Astrocyte (in vitro differentiated cells and primary cell): ENCODE data around the gene SORT1. TPM values are rescaled to one million over a fixed set of nuclear protein-coding genes. Genes with fewer than 3 reads are reported as not detected.

Experiments used
- DNase-seq: peaks from one replicate; pipeline ENCODE4 v3.0.0-alpha.2; 2010; ENCODE audit warnings: low read depth
- FAIRE-seq: peaks from 2 replicates; lab custom pipeline; 2011; peaks lifted over from hg19 to GRCh38; lab: Jason Lieb, UNC
- H2AFZ ChIP-seq: 2 replicates; pipeline ENCODE4 v1.6.0; 2012; ENCODE audit warnings: low read depth, low read length, inconsistent platforms
- H3K27ac ChIP-seq: 2 replicates; pipeline ENCODE4 v1.5.1; 2011; ENCODE audit warnings: low read depth, low read length, inconsistent platforms
- H3K27me3 ChIP-seq: 2 replicates; pipeline ENCODE4 v1.6.0; 2011; ENCODE audit warnings: low read length, inconsistent platforms; ENCODE audit not compliant: insufficient read depth
- H3K36me3 ChIP-seq: 2 replicates; pipeline ENCODE4 v1.5.1; 2011; ENCODE audit warnings: low read length, inconsistent platforms; ENCODE audit not compliant: insufficient read depth
- H3K4me1 ChIP-seq: 2 replicates; pipeline ENCODE4 v1.5.1; 2011; ENCODE audit warnings: low read length, inconsistent platforms; ENCODE audit not compliant: insufficient read depth
- H3K4me2 ChIP-seq: 2 replicates; pipeline ENCODE4 v1.6.0; 2012; ENCODE audit warnings: low read length, inconsistent platforms
- H3K4me3 ChIP-seq: 2 replicates; pipeline ENCODE4 v1.5.1; 2011; ENCODE audit warnings: low read depth, mild to moderate bottlenecking, low read length, inconsistent platforms; ENCODE audit not compliant: insufficient read depth
- H3K79me2 ChIP-seq: 2 replicates; pipeline ENCODE4 v1.6.0; 2012; ENCODE audit warnings: mild to moderate bottlenecking, low read length, inconsistent platforms; ENCODE audit not compliant: insufficient read depth
- H3K9ac ChIP-seq: 2 replicates; pipeline ENCODE4 v1.6.0; 2012; ENCODE audit warnings: mild to moderate bottlenecking, low read length, inconsistent platforms
- H3K9me3 ChIP-seq: 2 replicates; pipeline ENCODE4 v1.5.1; 2012; ENCODE audit warnings: low read depth, mild to moderate bottlenecking, low read length, inconsistent platforms; ENCODE audit not compliant: insufficient read depth
- H4K20me1 ChIP-seq: 2 replicates; pipeline ENCODE4 v1.6.0; 2012; ENCODE audit warnings: low read length, inconsistent platforms; ENCODE audit not compliant: insufficient read depth
- H3K27ac Mint-ChIP-seq: one replicate; pipeline ENCODE4 v1.8.0; 2021; ENCODE audit warnings: mild to moderate bottlenecking, mixed read lengths; ENCODE audit not compliant: unreplicated experiment
- H3K27me3 Mint-ChIP-seq: one replicate; pipeline ENCODE4 v1.8.0; 2021; ENCODE audit warnings: low read depth, mixed read lengths; ENCODE audit not compliant: unreplicated experiment
- H3K36me3 Mint-ChIP-seq: one replicate; pipeline ENCODE4 v1.8.0; 2021; ENCODE audit warnings: low read depth, mixed read lengths; ENCODE audit not compliant: unreplicated experiment
- H3K4me1 Mint-ChIP-seq: one replicate; pipeline ENCODE4 v1.8.0; 2021; ENCODE audit warnings: low read depth, mixed read lengths; ENCODE audit not compliant: unreplicated experiment
- H3K4me3 Mint-ChIP-seq: one replicate; pipeline ENCODE4 v1.8.0; 2021; ENCODE audit warnings: mild to moderate bottlenecking, moderate library complexity, mixed read lengths; ENCODE audit not compliant: unreplicated experiment
- H3K9me3 Mint-ChIP-seq: one replicate; pipeline ENCODE4 v1.8.0; 2021; ENCODE audit warnings: mild to moderate bottlenecking, mixed read lengths; ENCODE audit not compliant: unreplicated experiment
- CTCF ChIP-seq: IDR thresholded peaks from 2 replicates; pipeline ENCODE4 v1.5.1; 2011; ENCODE audit warnings: low read depth, mild to moderate bottlenecking, inconsistent platforms, low read length, moderate library complexity; ENCODE audit not compliant: insufficient read depth
- EZH2 ChIP-seq: IDR thresholded peaks from 2 replicates; pipeline ENCODE4 v1.6.1; 2012; ENCODE audit warnings: mild to moderate bottlenecking, low read length, inconsistent platforms; ENCODE audit not compliant: insufficient read depth
- total RNA-seq: library from RNA; stranded (reverse); gene quantifications from 2 replicates; pipeline ENCODE4 v1.2.1, GENCODE V29; 2021

The SORT1 gene
- total RNA-seq, 1 donor from 2014 or later, result 135 TPM

GRCh38 chr1:109312978-109313775 lies 84.5 kb downstream of the SORT1 start:
- H4K20me1 ChIP-seq, result no peaks in the 10 kb centered on the region
- no peak overlapping the region for H3K4me2 ChIP-seq
- peaks cover 12% of the 10 kb centered on the region for H3K36me3 ChIP-seq
- no peak overlapping the region for H3K27ac ChIP-seq
- no peak overlapping the region for H3K27ac Mint-ChIP-seq
- TF ChIP-seq EZH2, result no peak
- no peak for TF ChIP-seq CTCF
- H3K4me3 ChIP-seq, result no peak overlapping the region
- no peaks in the 10 kb centered on the region for H3K27me3 ChIP-seq
- H3K4me3 Mint-ChIP-seq, result no peak overlapping the region
- no peaks in the 10 kb centered on the region for H3K9me3 ChIP-seq
- no peaks in the 10 kb centered on the region for H3K4me1 ChIP-seq
- no peak overlapping the region for H3K9ac ChIP-seq
- DNase-seq (no peak), FAIRE-seq (no peak)
- H3K27me3 Mint-ChIP-seq, result no peaks in the 10 kb centered on the region
- peaks cover 27% of the 10 kb centered on the region for H3K36me3 Mint-ChIP-seq
- H2AFZ ChIP-seq, result no peak overlapping the region
- H3K9me3 Mint-ChIP-seq, result peaks cover 2% of the 10 kb centered on the region
- H3K79me2 ChIP-seq, result no peaks in the 10 kb centered on the region
- H3K4me1 Mint-ChIP-seq, result no peaks in the 10 kb centered on the region

- Histone ChIP-seq H3K4me3 (no peak overlapping the region), H3K27me3 (no peaks in the 10 kb centered on the region), H3K27ac (no peak overlapping the region), H3K9ac (no peak overlapping the region), H3K9me3 (no peaks in the 10 kb centered on the region), H3K79me2 (no peaks in the 10 kb centered on the region), H3K4me1 (no peaks in the 10 kb centered on the region), H4K20me1 (no peaks in the 10 kb centered on the region), H3K36me3 (peaks cover 9% of the 10 kb centered on the region), H3K4me2 (no peak overlapping the region), H2AFZ (no peak overlapping the region)
- no peak for FAIRE-seq
- H3K27ac Mint-ChIP-seq, result no peak overlapping the region
- H3K4me1 Mint-ChIP-seq, result peaks cover 4% of the 10 kb centered on the region
- no peak overlapping the region for H3K4me3 Mint-ChIP-seq
- peaks cover 2% of the 10 kb centered on the region for H3K9me3 Mint-ChIP-seq
- H3K36me3 Mint-ChIP-seq, result peaks cover 20% of the 10 kb centered on the region
- TF ChIP-seq CTCF (no peak), EZH2 (no peak)
- DNase-seq, result no peak
- H3K27me3 Mint-ChIP-seq, result no peaks in the 10 kb centered on the region
These were observed 85.5 kb downstream of the SORT1 start for GRCh38 chr1:109312246-109312645.

GRCh38 chr1:109309347-109309746 lies 88.4 kb downstream of the SORT1 start:
- FAIRE-seq (no peak), DNase-seq (no peak)
- Histone ChIP-seq H3K27me3 (no peaks in the 10 kb centered on the region), H3K4me3 (no peak overlapping the region), H3K9ac (no peak overlapping the region), H4K20me1 (no peaks in the 10 kb centered on the region), H3K4me2 (no peak overlapping the region), H2AFZ (no peak overlapping the region), H3K4me1 (no peaks in the 10 kb centered on the region), H3K36me3 (peaks cover 2% of the 10 kb centered on the region), H3K27ac (no peak overlapping the region), H3K79me2 (no peaks in the 10 kb centered on the region), H3K9me3 (no peaks in the 10 kb centered on the region)
- H3K27me3 Mint-ChIP-seq, result no peaks in the 10 kb centered on the region
- H3K4me3 Mint-ChIP-seq, result no peak overlapping the region
- no peaks in the 10 kb centered on the region for H3K9me3 Mint-ChIP-seq
- TF ChIP-seq EZH2 (no peak), CTCF (no peak)
- H3K27ac Mint-ChIP-seq, result no peak overlapping the region
- H3K36me3 Mint-ChIP-seq, result peaks cover 6% of the 10 kb centered on the region
- peaks cover 6% of the 10 kb centered on the region for H3K4me1 Mint-ChIP-seq
